Neural cell (in vitro differentiated cells): Measurements from ENCODE around the gene BHMT. TPM values are rescaled to one million over a fixed set of nuclear protein-coding genes. Genes with fewer than 3 reads are reported as not detected.

Source experiments
- H2AFZ ChIP-seq: fragments of 200-600, 300-800 bp; sonication (generic), shearing (Covaris generic); 2 replicates; pipeline ENCODE4 v1.6.0; 2014; ENCODE audit warnings: low read depth, mild to moderate bottlenecking, antibody characterized with exemption, low read length, moderate library complexity
- H3F3A ChIP-seq: fragments of 200-600 bp; shearing (Covaris generic); 2 replicates; pipeline ENCODE4 v1.6.1; 2016; ENCODE audit warnings: mild to moderate bottlenecking, moderate library complexity, mixed read lengths, antibody characterized with exemption, low read length; ENCODE audit not compliant: insufficient read depth, poor library complexity, severe bottlenecking
- H3K27ac ChIP-seq: fragments of 200-600, 300-800 bp; sonication (generic), shearing (Covaris generic); 2 replicates; pipeline ENCODE4 v1.5.1; 2014; ENCODE audit warnings: mild to moderate bottlenecking, low read length, moderate library complexity
- H3K27me3 ChIP-seq: fragments of 300-800, 200-600 bp; sonication (generic), shearing (Covaris generic); 2 replicates; pipeline ENCODE4 v1.6.0; 2014; ENCODE audit warnings: mild to moderate bottlenecking, low read depth, low read length, moderate library complexity; ENCODE audit not compliant: insufficient read depth
- H3K36me3 ChIP-seq: fragments of 300-800, 200-600 bp; sonication (generic), shearing (Covaris generic); 2 replicates; pipeline ENCODE4 v1.5.1; 2014; ENCODE audit warnings: mild to moderate bottlenecking, antibody characterized with exemption, low read length, moderate library complexity; ENCODE audit not compliant: insufficient read depth
- H3K4me2 ChIP-seq: fragments of 300-800, 200-600 bp; sonication (generic), shearing (Covaris generic); 2 replicates; pipeline ENCODE4 v1.6.0; 2014; ENCODE audit warnings: mild to moderate bottlenecking, low read length
- H3K4me3 ChIP-seq: fragments of 300-800, 200-600 bp; sonication (generic), shearing (Covaris generic); 2 replicates; pipeline ENCODE4 v1.5.1; 2014; ENCODE audit warnings: mild to moderate bottlenecking, low read length, moderate library complexity
- H3K79me2 ChIP-seq: fragments of 200-600 bp; shearing (Covaris generic); replicated peaks from 2 replicates; pipeline ENCODE4 v1.6.0; 2014; ENCODE audit warnings: mild to moderate bottlenecking, low read length, moderate library complexity; ENCODE audit not compliant: insufficient read depth
- H3K9ac ChIP-seq: fragments of 300-800, 200-600 bp; sonication (generic), shearing (Covaris generic); 2 replicates; pipeline ENCODE4 v1.6.1; 2016; ENCODE audit warnings: mild to moderate bottlenecking, low read length, mixed read lengths
- H3K9me2 ChIP-seq: fragments of 200-600 bp; shearing (Covaris generic); 2 replicates; pipeline ENCODE4 v1.6.1; 2016; ENCODE audit warnings: mild to moderate bottlenecking, low read length, mixed read lengths; ENCODE audit not compliant: insufficient read depth
- H3K9me3 ChIP-seq: fragments of 200-600, 300-800 bp; sonication (generic), shearing (Covaris generic); 2 replicates; pipeline ENCODE4 v1.6.1; 2016; ENCODE audit warnings: mild to moderate bottlenecking, mixed run types, low read length, moderate library complexity, mixed read lengths
- H4K20me1 ChIP-seq: fragments of 200-600 bp; shearing (Covaris generic); 2 replicates; pipeline ENCODE4 v1.6.1; 2016; ENCODE audit warnings: mild to moderate bottlenecking, mixed run types; ENCODE audit not compliant: insufficient read depth
- CTCF ChIP-seq: fragments of 450-650 bp; IDR thresholded peaks from 2 replicates; pipeline ENCODE4 v1.5.1; 2014; ENCODE audit warnings: antibody characterized with exemption, mild to moderate bottlenecking, moderate library complexity; ENCODE audit not compliant: poor library complexity, severe bottlenecking
- EP300 ChIP-seq: fragments of 450-650 bp; conservative IDR thresholded peaks from 2 replicates; pipeline ENCODE4 v1.6.1; 2014; ENCODE audit warnings: antibody characterized with exemption, mild to moderate bottlenecking, moderate library complexity; ENCODE audit not compliant: poor library complexity, severe bottlenecking
- EZH2 ChIP-seq: fragments of 200-600, 300-800 bp; shearing (Covaris generic), sonication (generic); IDR thresholded peaks from 2 replicates; pipeline ENCODE4 v1.6.1; 2014; ENCODE audit warnings: antibody characterized with exemption, low read length, borderline replicate concordance, mild to moderate bottlenecking; ENCODE audit not compliant: insufficient read depth, poor library complexity, severe bottlenecking
- MXI1 ChIP-seq: fragments of 450-650 bp; conservative IDR thresholded peaks from 2 replicates; pipeline ENCODE4 v1.6.1; 2014; ENCODE audit warnings: antibody characterized with exemption, mild to moderate bottlenecking; ENCODE audit not compliant: poor library complexity, severe bottlenecking
- POLR2AphosphoS5 ChIP-seq: IDR thresholded peaks from 2 replicates; pipeline ENCODE4 v1.6.1; 2012
- RAD21 ChIP-seq: fragments of 450-650 bp; conservative IDR thresholded peaks from 2 replicates; pipeline ENCODE4 v1.6.1; 2014; ENCODE audit warnings: antibody characterized with exemption, mild to moderate bottlenecking, moderate library complexity
- REST ChIP-seq: IDR thresholded peaks from 2 replicates; pipeline ENCODE4 v1.6.1; 2012; ENCODE audit warnings: borderline replicate concordance
- SMC3 ChIP-seq: fragments of 450-650 bp; conservative IDR thresholded peaks from 2 replicates; pipeline ENCODE4 v1.6.1; 2014; ENCODE audit warnings: antibody characterized with exemption, mild to moderate bottlenecking, moderate library complexity; ENCODE audit not compliant: poor library complexity
- TAF1 ChIP-seq: IDR thresholded peaks from 2 replicates; pipeline ENCODE4 v1.6.1; 2012; ENCODE audit warnings: low read depth
- polyA plus RNA-seq: library from polyadenylated mRNA; depleted of rRNA; stranded (reverse); fragments of >200 nt; gene quantifications from 2 replicates; pipeline ENCODE4 v1.2.3, GENCODE V29; 2014

Gene BHMT
- polyA plus RNA-seq, 1 donor from 2014 or later, result not detected

- Histone ChIP-seq H3F3A (no peaks in the 10 kb centered on the region), H3K79me2 (no peaks in the 10 kb centered on the region), H4K20me1 (no peaks in the 10 kb centered on the region), H3K9me2 (no peaks in the 10 kb centered on the region), H3K9ac (no peak overlapping the region), H3K27ac (no peak overlapping the region), H3K27me3 (no peaks in the 10 kb centered on the region), H3K36me3 (no peaks in the 10 kb centered on the region), H2AFZ (no peak overlapping the region), H3K9me3 (no peaks in the 10 kb centered on the region), H3K4me3 (no peak overlapping the region), H3K4me2 (no peak overlapping the region)
- no peak for TF ChIP-seq EZH2
- TF ChIP-seq TAF1, result no peak
- no peak for TF ChIP-seq POLR2AphosphoS5
- TF ChIP-seq EP300, result no peak
- no peak for TF ChIP-seq RAD21
- no peak for TF ChIP-seq SMC3
- TF ChIP-seq MXI1, result no peak
- TF ChIP-seq CTCF, result no peak
- TF ChIP-seq REST, result no peak
Observed at GRCh38 chr5:79124607-79125006, 13.0 kb downstream of the BHMT start.

GRCh38 chr5:79130781-79131180 is 19.2 kb downstream of the BHMT start:
- Histone ChIP-seq H3K9me3 (no peaks in the 10 kb centered on the region), H3K9me2 (no peaks in the 10 kb centered on the region), H3K27me3 (no peaks in the 10 kb centered on the region), H3K4me3 (no peak overlapping the region), H3K36me3 (no peaks in the 10 kb centered on the region), H3F3A (no peaks in the 10 kb centered on the region), H3K4me2 (no peak overlapping the region), H4K20me1 (no peaks in the 10 kb centered on the region), H2AFZ (no peak overlapping the region), H3K9ac (no peak overlapping the region), H3K79me2 (no peaks in the 10 kb centered on the region), H3K27ac (no peak overlapping the region)
- TF ChIP-seq POLR2AphosphoS5 (no peak), EZH2 (no peak), MXI1 (no peak), CTCF (no peak), REST (no peak), TAF1 (no peak), SMC3 (no peak), EP300 (no peak), RAD21 (no peak)
